HL-60 (cell line): ENCODE results near the gene LFNG.

Source experiments
- DNase-seq, 2 experiments: peaks; one replicate each; pipeline ENCODE4 v3.0.0-alpha.2; 2010 to 2020; ENCODE audit warnings: low read depth in 1 of 2, low spot score in 1 of 2
- H3K27ac ChIP-seq: fragments of 250-450 bp; sonication (Bioruptor Pico); replicated peaks from 2 replicates; pipeline ENCODE4 v1.5.1; 2020; ENCODE audit warnings: mild to moderate bottlenecking, moderate library complexity
- H3K27me3 ChIP-seq: fragments of 250-450 bp; sonication (Bioruptor Pico); 2 replicates; pipeline ENCODE4 v1.5.1; 2021; ENCODE audit warnings: mild to moderate bottlenecking, moderate library complexity; ENCODE audit not compliant: insufficient read depth, poor library complexity, severe bottlenecking
- H3K4me3 ChIP-seq: replicated peaks from 2 replicates; pipeline ENCODE4 v1.5.1; 2011; ENCODE audit warnings: mild to moderate bottlenecking, control low read depth, low read length; ENCODE audit not compliant: insufficient read depth
- CTCF ChIP-seq: IDR thresholded peaks from one replicate; pipeline ENCODE4 v1.5.1; 2011; ENCODE audit warnings: low read length, control low read depth, inconsistent platforms; ENCODE audit not compliant: insufficient read depth
- GABPA ChIP-seq: IDR thresholded peaks from 2 replicates; pipeline ENCODE4 v1.6.1; 2012; ENCODE audit warnings: low read depth
- POLR2AphosphoS5 ChIP-seq: IDR thresholded peaks from 2 replicates; pipeline ENCODE4 v1.6.1; 2012; ENCODE audit warnings: low read depth
- REST ChIP-seq: IDR thresholded peaks from 2 replicates; pipeline ENCODE4 v1.6.1; 2012; ENCODE audit warnings: low read depth; ENCODE audit not compliant: insufficient replicate concordance
- SPI1 ChIP-seq: IDR thresholded peaks from 2 replicates; pipeline ENCODE4 v1.6.1; 2012; ENCODE audit warnings: low read depth, mild to moderate bottlenecking, borderline replicate concordance

The LFNG gene

GRCh38 chr7:2521341-2521745 lies 1.8 kb downstream of the LFNG start:
- H3K4me3 ChIP-seq, result peak overlapping the region; percentile 71
- H3K27me3 ChIP-seq, result no peaks in the 10 kb centered on the region
- DNase-seq, result no peak
- TF ChIP-seq CTCF (no peak), SPI1 (no peak), POLR2AphosphoS5 (no peak), GABPA (no peak), REST (no peak)
- no peak overlapping the region for H3K27ac ChIP-seq

- no peak for TF ChIP-seq CTCF
- no peak for TF ChIP-seq SPI1
- no peak for TF ChIP-seq POLR2AphosphoS5
- no peak for TF ChIP-seq REST
- no peak for TF ChIP-seq GABPA
- H3K27me3 ChIP-seq, result no peaks in the 10 kb centered on the region
- H3K4me3 ChIP-seq, result peak overlapping the region; percentile 71
- peak; percentile 56 for DNase-seq
- H3K27ac ChIP-seq, result no peak overlapping the region
Observed at GRCh38 chr7:2521952-2522591, 2.5 kb downstream of the LFNG start.

GRCh38 chr7:2522780-2523433 lies 3.3 kb downstream of the LFNG start:
- Histone ChIP-seq H3K4me3 (peak overlapping the region; percentile 71), H3K27me3 (no peaks in the 10 kb centered on the region), H3K27ac (peak overlapping the region; percentile 46)
- TF ChIP-seq CTCF (no peak), REST (no peak), POLR2AphosphoS5 (no peak), SPI1 (no peak), GABPA (no peak)
- no peak for DNase-seq
